HepG2 (cell line): Measurements from ENCODE around the gene PIGO.

ENCODE experiments used
- CCDC6 ChIP-seq: sonication (generic); formaldehyde crosslinking; IDR thresholded peaks from 2 replicates; pipeline ENCODE4 v1.8.1; 2022; ENCODE audit warnings: mild to moderate bottlenecking, missing genetic modification reagents, moderate library complexity
- HCFC1 ChIP-seq: fragments of 150-350 bp; IDR thresholded peaks from 2 replicates; pipeline ENCODE4 v1.6.1; 2014; ENCODE audit warnings: low read depth, low read length
- MBD4 ChIP-seq: IDR thresholded peaks from 2 replicates; pipeline ENCODE4 v1.6.1; 2012; ENCODE audit warnings: low read length, inconsistent platforms, borderline replicate concordance
- NFE2L2 ChIP-seq: fragments of 150-350 bp; IDR thresholded peaks from 2 replicates; pipeline ENCODE4 v1.6.1; 2014; ENCODE audit warnings: low read length
- POLR2AphosphoS5 ChIP-seq: IDR thresholded peaks from 2 replicates; pipeline ENCODE4 v1.6.1; 2012; ENCODE audit warnings: low read depth, low read length
- RBAK ChIP-seq: sonication (generic); formaldehyde crosslinking; IDR thresholded peaks from 2 replicates; pipeline ENCODE4 v1.5.1; 2020; ENCODE audit warnings: mild to moderate bottlenecking, missing genetic modification reagents
- SMYD3 ChIP-seq: sonication (generic); formaldehyde crosslinking; IDR thresholded peaks from 2 replicates; pipeline ENCODE4 v1.8.1; 2023; ENCODE audit warnings: mild to moderate bottlenecking, missing genetic modification reagents
- SP1 ChIP-seq, 2 experiments: fragments of 450-650 bp in 1 of 2; sonication (generic) in 1 of 2; formaldehyde crosslinking in 1 of 2; IDR thresholded peaks; 2 replicates each; pipeline versions ENCODE4 v1.4.0 to v1.6.1; 2016 to 2020; ENCODE audit warnings: missing genetic modification reagents in 1 of 2
- ZNF207 ChIP-seq: fragments of 450-650 bp; IDR thresholded peaks from 2 replicates; pipeline ENCODE4 v1.6.1; 2016; ENCODE audit warnings: antibody characterized with exemption, borderline replicate concordance
- ZNF780A ChIP-seq: sonication (generic); formaldehyde crosslinking; IDR thresholded peaks from 2 replicates; pipeline ENCODE4 v1.8.0; 2022; ENCODE audit warnings: mild to moderate bottlenecking, missing genetic modification reagents, moderate library complexity

DNA sequence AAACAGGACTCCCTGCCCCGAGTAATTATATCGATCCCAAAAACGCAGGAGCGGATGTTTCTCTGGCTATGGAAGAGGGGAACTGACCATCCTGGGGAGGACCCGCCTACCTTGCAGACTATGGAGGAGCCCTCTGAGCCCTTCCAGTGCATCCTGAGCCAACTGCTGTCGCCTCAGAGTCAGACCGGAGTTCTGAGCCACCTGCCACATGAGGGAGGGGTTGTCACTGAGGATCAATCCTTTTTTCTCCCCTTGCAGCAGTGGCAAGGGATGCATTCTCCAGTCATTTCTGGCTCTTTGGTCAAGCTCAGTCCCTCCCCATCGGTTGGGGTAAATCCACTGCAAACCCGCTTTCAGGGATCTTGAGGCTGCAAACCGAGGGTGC is 17.4 kb downstream of the PIGO start:
- TF ChIP-seq POLR2AphosphoS5: no peak
- no peak for TF ChIP-seq ZNF207
- no peak for TF ChIP-seq NFE2L2
- TF ChIP-seq CCDC6 (CRISPR knock-in tag): peak; percentile 3; the same call in 1 of the 2 replicates
- no peak for TF ChIP-seq HCFC1
- TF ChIP-seq SP1 (IDR thresholded peaks at IDR 0.05): no peak
- no peak for TF ChIP-seq SP1 (CRISPR knock-in tag; IDR thresholded peaks at IDR 0.05)
- no peak for TF ChIP-seq RBAK (CRISPR knock-in tag)
- no peak for TF ChIP-seq MBD4
- no peak for TF ChIP-seq ZNF780A
- no peak for TF ChIP-seq SMYD3 (CRISPR knock-in tag)
